Measurements from ENCODE around the gene PGAP3. TPM values are rescaled to one million over a fixed set of nuclear protein-coding genes. Genes with fewer than 3 reads are reported as not detected.

Gene PGAP3
- total RNA-seq, 1 experiment from 2014 or later, result 29.0 TPM

- no peak overlapping the region for H3K27ac ChIP-seq (ENCODE audit: insufficient read length, low read depth, low read length)
- H3K27me3 Mint-ChIP-seq (ENCODE audit: low read depth), result peaks cover 14% of the 10 kb centered on the region
- no peaks in the 10 kb centered on the region for H3K9me3 ChIP-seq (ENCODE audit: control insufficient read depth, low read depth, low read length)
Measured at GRCh38 chr17:39660397-39661385, 27.2 kb downstream of the PGAP3 start.

More at GRCh38 chr17:39660397-39661385, 27.2 kb downstream of the PGAP3 start:
- Histone ChIP-seq H3K27me3 (ENCODE audit: insufficient read depth, low read length) (no peaks in the 10 kb centered on the region), H2BK15ac (ENCODE audit: low read depth, low read length) (no peak overlapping the region), H3K4me1 (ENCODE audit: insufficient read depth, low read length) (peaks cover 3% of the 10 kb centered on the region; the same call in 1 of the 2 replicates), H2BK120ac (ENCODE audit: low read depth, low read length, poor library complexity, severe bottlenecking) (no peak overlapping the region), H2AFZ (ENCODE audit: low read length) (no peak overlapping the region), H4K20me1 (ENCODE audit: control insufficient read depth, insufficient read depth, insufficient read length) (no peaks in the 10 kb centered on the region), H3K18ac (ENCODE audit: insufficient read length, low read depth, low read length) (no peak overlapping the region), H2BK12ac (ENCODE audit: insufficient read length, low read depth, low read length) (no peak overlapping the region), H3K56ac (ENCODE audit: insufficient read length, low read depth, low read length) (no peak overlapping the region), H3K79me2 (ENCODE audit: insufficient read depth, low read length) (no peaks in the 10 kb centered on the region), H3K14ac (ENCODE audit: insufficient read depth, low read length) (no peak overlapping the region), H3K23ac (ENCODE audit: insufficient read length, low read depth, low read length) (no peak overlapping the region), H4K8ac (replicated peaks; ENCODE audit: insufficient read length, low read depth, low read length) (no peak overlapping the region), H3K4ac (ENCODE audit: low read depth, low read length) (no peak overlapping the region), H3K79me1 (ENCODE audit: insufficient read depth, low read depth, low read length, poor library complexity, severe bottlenecking) (no peaks in the 10 kb centered on the region), H2AK5ac (ENCODE audit: insufficient read length, low read length) (no peak overlapping the region), H4K91ac (ENCODE audit: insufficient read length, low read depth, low read length) (no peak overlapping the region), H2BK20ac (ENCODE audit: low read depth, low read length, poor library complexity, severe bottlenecking) (no peak overlapping the region), H3K23me2 (ENCODE audit: insufficient read length, low read depth, low read length, poor library complexity, severe bottlenecking) (no peaks in the 10 kb centered on the region), H4K5ac (ENCODE audit: insufficient read length, low read depth, low read length) (no peak overlapping the region), H3K9ac (ENCODE audit: extremely low read depth, insufficient read length, low read length) (no peak overlapping the region), H2BK5ac (ENCODE audit: insufficient read length, low read length) (no peak overlapping the region), H3K4me2 (ENCODE audit: insufficient read depth, insufficient read length, low read length) (no peak overlapping the region), H3T11ph (ENCODE audit: low read length) (no peak overlapping the region)
- DNase-seq, result no peak
- Mint-ChIP-seq H3K9me3 (no peaks in the 10 kb centered on the region), H3K4me1 (peaks cover 17 to 46% of the 10 kb centered on the region in 2 experiments), H3K4me3 (peak overlapping the region in 1 of 2 experiments; percentile 56; a peak in 1 of 5 replicates), H3K27ac (peak overlapping the region in 2 of 3 experiments; percentile 44 to 94; a peak in 4 of 7 replicates), H3K36me3 (ENCODE audit: insufficient read depth in 1 of 3, low read depth in 3 of 3) (peaks cover 6 to 26% (median 11%) of the 10 kb centered on the region in 3 experiments; a peak in 6 of 7 replicates)
- no CpG with 5 or more reads among the region's 35 CpGs for WGBS (ENCODE audit: extremely low coverage, insufficient read length, low lambda C conversion rate)
- TF ChIP-seq CTCF (conservative IDR thresholded peaks at IDR 0.05), result no peak
